Calu3 (cell line): ENCODE data around the gene MAP3K4. TPM values are rescaled to one million over a fixed set of nuclear protein-coding genes. Genes with fewer than 3 reads are reported as not detected.

Experiments used
- BruUV-seq: library from RNA; stranded (reverse); fragments of 400-500 nt; replicated peaks from 2 replicates; lab custom pipeline; 2021; lab: Mats Ljungman, UMichigan
- CTCF ChIA-PET: fragments of 300-600 bp; sonication (Branson Sonifier 250); formaldehyde crosslinking; loops from one replicate; lab custom pipeline; 2022; ENCODE audit warnings: antibody characterized with exemption; lab: Charles Lee
- DNase-seq: peaks from one replicate; pipeline ENCODE4 v3.0.0; 2022
- H3K27ac Mint-ChIP-seq: one replicate; pipeline ENCODE4 v1.8.0; 2022; ENCODE audit warnings: mixed read lengths; ENCODE audit not compliant: unreplicated experiment
- H3K27me3 Mint-ChIP-seq: one replicate; pipeline ENCODE4 v1.8.0; 2022; ENCODE audit warnings: mixed read lengths; ENCODE audit not compliant: unreplicated experiment
- H3K36me3 Mint-ChIP-seq: one replicate; pipeline ENCODE4 v1.8.0; 2022; ENCODE audit warnings: mild to moderate bottlenecking, moderate library complexity, mixed read lengths; ENCODE audit not compliant: insufficient read depth, unreplicated experiment
- H3K4me1 Mint-ChIP-seq: one replicate; pipeline ENCODE4 v1.8.0; 2022; ENCODE audit warnings: mild to moderate bottlenecking, low read depth, mixed read lengths; ENCODE audit not compliant: unreplicated experiment
- H3K4me3 Mint-ChIP-seq: one replicate; pipeline ENCODE4 v1.8.0; 2022; ENCODE audit warnings: mild to moderate bottlenecking, low read depth, moderate library complexity, mixed read lengths; ENCODE audit not compliant: unreplicated experiment
- H3K9me3 Mint-ChIP-seq: one replicate; pipeline ENCODE4 v1.8.0; 2022; ENCODE audit warnings: low read depth, mixed read lengths; ENCODE audit not compliant: unreplicated experiment
- CTCF ChIP-seq: fragments of 200-600 bp; IDR thresholded peaks from one replicate; pipeline ENCODE4 v1.8.0; 2022; ENCODE audit warnings: antibody characterized with exemption; ENCODE audit not compliant: unreplicated experiment
- intact Hi-C: fragments of 100-400 bp; cut with micrococcal nuclease; formaldehyde crosslinking; loops from one replicate; pipeline ENCODE4 v1.10.0; 2022; ENCODE audit not compliant: unreplicated experiment
- total RNA-seq: library from RNA; stranded (reverse); gene quantifications from 2 replicates; pipeline ENCODE4 v1.2.3, GENCODE V29; 2022

MAP3K4 gene
- total RNA-seq, 1 experiment from 2014 or later = 62.2 TPM

GRCh38 chr6:160987265-160987664 lies 4.3 kb upstream of the MAP3K4 start:
- TF ChIP-seq CTCF = no peak
- Mint-ChIP-seq H3K9me3 (peaks cover 7% of the 10 kb centered on the region), H3K4me3 (no peak overlapping the region), H3K4me1 (no peaks in the 10 kb centered on the region), H3K36me3 (peaks cover 16% of the 10 kb centered on the region), H3K27ac (no peak overlapping the region), H3K27me3 (no peaks in the 10 kb centered on the region)
- CTCF ChIA-PET = no interaction called here
- no peak for DNase-seq
- intact Hi-C loops = no loop called here
- no TSS peak for BruUV-seq

GRCh38 chr6:160990847-160991405 lies 643 bp upstream of the MAP3K4 start:
- no peak for DNase-seq
- TF ChIP-seq CTCF = no peak
- intact Hi-C loops = loop anchor here (5.0 to 10.0 kb wide), 4 partner anchors 59 to 381 kb away; partner anchors contain the start of gene AGPAT4
- H3K27me3 Mint-ChIP-seq = no peaks in the 10 kb centered on the region
- no peaks in the 10 kb centered on the region for H3K9me3 Mint-ChIP-seq
- BruUV-seq = TSS peak; percentile 85
- peaks cover 3% of the 10 kb centered on the region for H3K4me1 Mint-ChIP-seq
- CTCF ChIA-PET = interaction anchor here (0.9 to 2.1 kb wide), 2 partner anchors 181 to 382 kb away, joined by 4 to 6 read pairs; no protein-coding TSS in a partner anchor
- H3K36me3 Mint-ChIP-seq = peaks cover 24% of the 10 kb centered on the region
- peak overlapping the region; percentile 95 for H3K4me3 Mint-ChIP-seq
- peak overlapping the region; percentile 81 for H3K27ac Mint-ChIP-seq

GRCh38 chr6:160992061-160992979 lies 751 bp downstream of the MAP3K4 start:
- Mint-ChIP-seq H3K27me3 (no peaks in the 10 kb centered on the region), H3K27ac (peak overlapping the region; percentile 97), H3K36me3 (peaks cover 31% of the 10 kb centered on the region), H3K4me1 (peaks cover 16% of the 10 kb centered on the region), H3K4me3 (peak overlapping the region; percentile 95), H3K9me3 (no peaks in the 10 kb centered on the region)
- intact Hi-C loops = loop anchor here (2.0 to 10.0 kb wide), 5 partner anchors 60 to 380 kb away; partner anchors contain the start of gene AGPAT4
- CTCF ChIA-PET = interaction anchor here (1.1 to 2.1 kb wide), 3 partner anchors 74 to 242 kb away, joined by 3 to 6 read pairs (median 5); no protein-coding TSS in a partner anchor
- peak; percentile 57 for DNase-seq
- TF ChIP-seq CTCF = peak; percentile 50
- BruUV-seq = no TSS peak

- H3K4me3 Mint-ChIP-seq = peak overlapping the region; percentile 95
- peaks cover 31% of the 10 kb centered on the region for H3K36me3 Mint-ChIP-seq
- no peaks in the 10 kb centered on the region for H3K9me3 Mint-ChIP-seq
- H3K4me1 Mint-ChIP-seq = peaks cover 23% of the 10 kb centered on the region
- H3K27me3 Mint-ChIP-seq = no peaks in the 10 kb centered on the region
- H3K27ac Mint-ChIP-seq = peak overlapping the region; percentile 97
- intact Hi-C loops = loop anchor here (2.0 to 10.0 kb wide), 5 partner anchors 61 to 379 kb away; partner anchors contain the start of gene AGPAT4
- CTCF ChIA-PET = interaction anchor here (1.1 to 2.1 kb wide), 3 partner anchors 75 to 243 kb away, joined by 3 to 6 read pairs (median 5); no protein-coding TSS in a partner anchor
- no peak for TF ChIP-seq CTCF
- DNase-seq = no peak
- BruUV-seq = no TSS peak
Measured at GRCh38 chr6:160992980-160993314, 1.4 kb downstream of the MAP3K4 start.
